Fibroblast of lung (primary cell): ENCODE results near the gene ZNF318.

Experiments
- CTCF ChIP-seq, 2 donors: IDR thresholded peaks in 1 of 2; conservative IDR thresholded peaks in 1 of 2; 1 replicate in 1 of 2; 2 replicates in 1 of 2; pipeline ENCODE4 v1.5.1; 2011 to 2012; ENCODE audit warnings: low read length in 2 of 2, control low read depth in 1 of 2, inconsistent platforms in 1 of 2, low read depth in 1 of 2, mild to moderate bottlenecking in 1 of 2
- EZH2 ChIP-seq: IDR thresholded peaks from 2 replicates; pipeline ENCODE4 v1.5.1; 2012; ENCODE audit warnings: low read length, control low read depth, mild to moderate bottlenecking; ENCODE audit errors: missing control alignments

- TF ChIP-seq CTCF (conservative IDR thresholded peaks at IDR 0.05 in 1 of 2, IDR thresholded peaks at IDR 0.05 in 1 of 2; ENCODE audit: low read depth in 1 of 2, low read length in 2 of 2) (no peak), EZH2 (no peak)
Measured at GRCh38 chr6:43306086-43306485, 63.4 kb downstream of the ZNF318 start.
